Stomach smooth muscle (tissue), 2 donors: Measurements from ENCODE around the gene CDH4.

Experiments used
- H3K27ac ChIP-seq: one replicate; pipeline ENCODE4 v1.7.0; 2013; ENCODE audit warnings: mild to moderate bottlenecking, low read length, inconsistent platforms
- H3K27me3 ChIP-seq, 2 donors: one replicate each; pipeline ENCODE4 v1.7.0; 2013; ENCODE audit warnings: low read length in 2 of 2; ENCODE audit not compliant: insufficient read depth in 2 of 2, control insufficient read depth in 1 of 2
- H3K36me3 ChIP-seq, 2 donors: one replicate each; pipeline ENCODE4 v1.7.0; 2013; ENCODE audit warnings: low read length in 2 of 2; ENCODE audit not compliant: control insufficient read depth in 2 of 2, insufficient read depth in 2 of 2
- H3K4me1 ChIP-seq: one replicate; pipeline ENCODE4 v1.7.0; 2013; ENCODE audit warnings: low read length; ENCODE audit not compliant: control insufficient read depth, insufficient read depth
- H3K4me3 ChIP-seq, 2 donors: one replicate each; pipeline ENCODE4 v1.7.0; 2013; ENCODE audit warnings: low read length in 2 of 2
- H3K9ac ChIP-seq, 2 donors: one replicate each; pipeline ENCODE4 v1.7.0; 2013; ENCODE audit warnings: low read length in 2 of 2, mild to moderate bottlenecking in 1 of 2
- H3K9me3 ChIP-seq, 2 donors: one replicate each; pipeline ENCODE4 v1.7.0; 2013; ENCODE audit warnings: low read length in 2 of 2; ENCODE audit not compliant: control insufficient read depth in 2 of 2
- donor health status: healthy.
- donor health status: Pancreatic carcinoma.

Gene CDH4

GRCh38 chr20:61712688-61713087 is 460.6 kb downstream of the CDH4 start:
- Histone ChIP-seq H3K4me3 (no peak overlapping the region), H3K4me1 (no peaks in the 10 kb centered on the region), H3K27me3 (peaks cover 0 to 4% of the 10 kb centered on the region in 2 donors), H3K9me3 (peaks cover 0 to 9% of the 10 kb centered on the region in 2 donors), H3K36me3 (no peaks in the 10 kb centered on the region), H3K27ac (no peak overlapping the region), H3K9ac (no peak overlapping the region)

DNA sequence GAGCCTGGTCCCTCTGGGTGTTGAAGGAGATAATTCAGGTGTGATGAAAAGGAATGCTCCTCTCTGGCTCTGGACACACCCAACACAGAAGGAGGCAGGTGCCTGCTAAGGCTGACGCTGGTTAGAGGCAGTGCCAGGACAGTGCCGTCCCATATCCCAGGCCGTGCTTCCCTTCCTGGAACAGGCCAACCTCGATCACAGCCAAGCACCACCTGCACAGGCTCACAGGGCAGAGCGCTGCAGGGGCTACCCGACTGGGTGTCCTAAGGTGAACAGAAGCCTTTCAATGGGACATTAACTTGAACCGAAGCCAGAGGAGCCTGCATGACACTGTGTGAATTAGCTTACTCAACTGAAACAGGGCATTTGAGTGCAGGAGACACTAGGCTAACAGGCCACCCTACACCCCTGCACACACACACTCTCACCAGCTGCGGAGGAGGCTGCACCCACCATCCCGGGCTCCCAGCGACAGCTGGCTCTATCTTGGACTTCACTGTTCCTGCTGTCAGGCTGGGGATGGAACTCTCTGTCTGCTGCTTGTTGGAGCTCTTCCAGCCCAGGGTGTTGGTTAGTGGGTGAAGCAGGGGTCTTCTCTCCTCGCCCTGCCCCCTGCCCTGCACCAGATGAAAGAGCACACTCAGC is 466.4 kb downstream of the CDH4 start:
- no peak overlapping the region for H3K27ac ChIP-seq
- no peak overlapping the region for H3K9ac ChIP-seq

DNA sequence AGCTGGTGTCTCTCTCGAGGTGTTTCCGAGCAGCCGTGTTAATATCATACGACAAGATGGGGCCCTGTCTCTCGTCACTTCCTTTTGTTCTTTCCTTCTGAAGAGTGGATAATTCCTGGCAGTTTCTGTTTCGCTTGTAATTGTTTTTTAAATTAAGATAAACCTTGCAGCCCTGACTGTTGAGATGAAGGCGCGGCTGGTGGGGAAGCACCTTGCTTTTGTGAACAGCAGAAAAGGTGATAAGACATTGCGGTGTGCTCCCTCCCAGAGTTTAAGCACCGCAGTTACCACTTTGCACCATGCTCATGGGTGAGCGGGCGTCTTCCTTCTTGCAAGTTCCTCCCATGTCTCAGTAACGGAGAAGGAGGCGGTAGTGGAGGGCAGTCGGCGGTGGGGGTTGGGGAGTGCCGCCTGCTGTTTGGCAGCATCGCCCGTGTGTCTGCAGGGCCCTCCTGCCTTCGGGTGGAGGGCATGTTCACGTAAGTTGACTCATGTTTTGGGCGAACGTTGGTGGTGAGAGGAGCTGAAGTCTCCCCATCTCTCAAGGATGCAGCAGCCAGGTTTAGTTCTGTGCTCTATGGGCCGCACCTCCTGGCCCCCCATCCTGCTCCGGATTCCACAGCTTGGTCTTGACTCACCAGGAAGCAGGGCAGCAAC is 467.8 kb downstream of the CDH4 start:
- peaks cover 6 to 25% of the 10 kb centered on the region in 2 donors for H3K27me3 ChIP-seq
- H3K27ac ChIP-seq: no peak overlapping the region
- no peaks in the 10 kb centered on the region for H3K36me3 ChIP-seq
- peaks cover 0 to 9% of the 10 kb centered on the region in 2 donors for H3K9me3 ChIP-seq
- peak overlapping the region in 1 of 2 donors; percentile 52 for H3K4me3 ChIP-seq
- H3K4me1 ChIP-seq: no peaks in the 10 kb centered on the region
- H3K9ac ChIP-seq: no peak overlapping the region

More for the DNA sequence above, 466.4 kb downstream of the CDH4 start:
- peaks cover 6 to 25% of the 10 kb centered on the region in 2 donors for H3K27me3 ChIP-seq
- no peaks in the 10 kb centered on the region for H3K4me1 ChIP-seq
- peaks cover 0 to 9% of the 10 kb centered on the region in 2 donors for H3K9me3 ChIP-seq
- no peak overlapping the region for H3K4me3 ChIP-seq
- H3K36me3 ChIP-seq: no peaks in the 10 kb centered on the region

DNA sequence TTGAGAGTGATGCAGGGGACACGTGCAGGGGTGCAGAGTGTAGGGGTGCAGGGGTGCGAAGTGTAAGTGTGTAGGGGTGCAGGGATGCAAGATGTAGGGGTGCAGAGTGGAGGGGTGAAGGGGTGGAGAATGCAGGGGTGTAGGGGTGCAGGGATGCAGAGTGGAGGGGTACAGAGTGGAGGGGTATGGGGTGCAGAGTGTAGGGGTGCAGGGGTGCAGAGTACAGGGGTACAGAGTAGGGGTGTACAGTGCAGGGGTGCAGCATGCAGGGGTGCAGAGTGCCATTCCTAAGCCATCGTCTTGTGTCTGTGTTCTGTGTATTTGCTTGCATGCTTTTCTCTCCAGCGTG is 468.3 kb downstream of the CDH4 start:
- H3K27me3 ChIP-seq: peaks cover 6 to 25% of the 10 kb centered on the region in 2 donors
- H3K9me3 ChIP-seq: peaks cover 0 to 9% of the 10 kb centered on the region in 2 donors
- H3K4me1 ChIP-seq: no peaks in the 10 kb centered on the region
- no peak overlapping the region for H3K9ac ChIP-seq
- H3K36me3 ChIP-seq: no peaks in the 10 kb centered on the region
- H3K27ac ChIP-seq: no peak overlapping the region
- no peak overlapping the region for H3K4me3 ChIP-seq

DNA sequence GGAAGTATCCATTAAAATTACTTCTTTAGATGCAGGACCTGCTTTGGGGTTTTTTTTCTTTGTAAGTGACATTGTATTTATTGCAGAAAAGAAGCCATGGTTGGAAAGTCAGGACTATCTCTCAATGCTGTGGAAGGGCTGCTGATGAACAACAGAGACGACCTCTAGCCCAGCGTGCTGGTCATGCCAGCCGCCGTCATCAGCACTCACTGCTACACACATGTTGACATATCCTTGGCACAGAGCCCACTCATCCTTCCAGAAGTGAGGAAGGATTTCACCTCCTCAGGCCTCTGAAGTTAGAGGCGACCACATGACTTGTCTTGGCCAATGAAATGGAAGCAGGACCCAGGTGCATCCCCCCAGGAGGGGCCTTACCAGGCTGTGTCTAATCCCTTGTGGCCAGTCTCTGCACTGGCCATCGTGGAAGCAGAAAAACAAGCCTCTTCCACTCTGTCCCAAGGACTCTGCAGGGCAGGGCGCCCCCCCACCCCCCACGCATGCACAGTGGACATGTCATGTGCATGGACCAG is 470.2 kb downstream of the CDH4 start:
- H3K36me3 ChIP-seq: no peaks in the 10 kb centered on the region
- no peaks in the 10 kb centered on the region for H3K9me3 ChIP-seq
- no peak overlapping the region for H3K9ac ChIP-seq
- no peak overlapping the region for H3K4me3 ChIP-seq
- H3K4me1 ChIP-seq: no peaks in the 10 kb centered on the region
- peaks cover 6 to 29% of the 10 kb centered on the region in 2 donors for H3K27me3 ChIP-seq
- H3K27ac ChIP-seq: no peak overlapping the region

DNA sequence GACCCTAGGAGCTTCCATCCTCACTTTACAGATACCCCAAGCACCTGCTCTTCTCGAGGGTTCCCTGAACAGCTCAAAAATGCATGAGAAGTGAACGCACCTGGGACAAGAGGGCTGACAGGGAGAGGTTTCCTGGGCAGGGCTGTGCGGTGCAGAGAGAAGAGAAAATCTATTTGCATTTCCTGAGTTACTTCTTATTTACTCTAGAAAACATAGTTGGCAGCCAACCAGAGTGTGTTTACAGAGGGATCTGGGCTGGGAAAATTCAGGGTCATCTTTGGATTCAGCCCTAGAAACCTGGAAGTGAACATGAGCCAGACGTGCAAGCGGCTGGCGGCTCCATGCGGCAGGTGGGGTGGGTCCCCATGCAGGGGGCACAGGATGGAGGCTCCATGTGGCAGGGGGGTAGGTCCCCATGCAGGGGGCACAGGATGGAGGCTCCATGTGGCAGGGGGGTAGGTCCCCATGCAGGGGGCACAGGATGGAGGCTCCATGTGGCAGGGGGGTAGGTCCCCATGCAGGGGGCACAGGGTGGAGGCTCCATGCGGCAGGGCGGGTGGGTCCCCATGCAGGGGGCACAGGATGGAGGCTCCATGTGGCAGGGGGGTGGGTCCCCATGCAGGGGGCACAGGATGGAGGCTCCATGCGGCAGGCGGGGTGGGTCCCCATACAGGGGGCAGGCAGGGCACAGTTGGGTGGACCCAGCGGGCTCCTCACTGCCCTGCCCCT is 471.6 kb downstream of the CDH4 start:
- no peak overlapping the region for H3K27ac ChIP-seq
- no peaks in the 10 kb centered on the region for H3K9me3 ChIP-seq
- no peaks in the 10 kb centered on the region for H3K36me3 ChIP-seq
- H3K4me1 ChIP-seq: no peaks in the 10 kb centered on the region
- no peak overlapping the region for H3K4me3 ChIP-seq
- H3K27me3 ChIP-seq: peaks cover 6 to 21% of the 10 kb centered on the region in 2 donors
- H3K9ac ChIP-seq: no peak overlapping the region

DNA sequence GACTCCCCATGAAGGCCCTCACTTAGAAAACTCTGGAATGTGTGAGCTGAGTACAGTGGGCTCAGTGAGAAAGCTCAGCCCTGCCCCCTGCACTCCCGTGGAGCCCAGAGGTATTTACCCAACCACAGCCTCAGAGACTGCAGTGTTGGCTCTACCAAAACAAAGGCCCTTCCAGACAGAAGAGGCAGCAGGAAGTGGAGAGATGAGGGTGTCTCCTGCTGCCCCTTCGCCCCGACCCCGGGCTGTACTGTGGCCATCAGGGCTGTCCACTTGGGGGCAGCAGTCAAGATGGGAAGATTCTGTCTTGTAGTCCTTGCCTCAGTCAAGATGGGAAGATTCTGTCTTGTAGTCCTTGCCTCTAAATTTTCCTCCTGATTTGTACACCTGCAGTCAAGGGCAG is 472.3 kb downstream of the CDH4 start:
- Histone ChIP-seq H3K9me3 (no peaks in the 10 kb centered on the region), H3K4me3 (no peak overlapping the region), H3K36me3 (no peaks in the 10 kb centered on the region), H3K4me1 (no peaks in the 10 kb centered on the region), H3K27ac (no peak overlapping the region), H3K9ac (no peak overlapping the region), H3K27me3 (peaks cover 6 to 21% of the 10 kb centered on the region in 2 donors)

DNA sequence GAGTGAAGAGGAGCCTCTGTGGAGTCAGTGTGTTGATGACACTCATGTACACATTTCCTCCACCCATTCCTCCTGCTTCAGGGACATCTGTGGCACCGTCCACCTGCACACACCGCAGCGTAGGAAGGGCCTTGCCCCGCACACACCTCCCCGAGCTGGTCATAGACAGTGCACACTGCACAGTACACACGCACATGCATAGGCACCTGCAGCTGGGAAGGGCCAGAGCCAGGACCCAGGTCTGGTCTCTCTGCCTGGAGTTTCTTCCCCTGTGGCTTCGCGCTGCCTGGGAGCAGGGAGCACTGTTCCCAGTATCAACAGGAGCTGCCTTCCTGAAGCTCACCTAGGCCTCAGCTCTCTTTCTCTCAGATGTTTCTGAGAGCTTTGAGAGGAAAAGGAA is 473.1 kb downstream of the CDH4 start:
- H3K4me3 ChIP-seq: no peak overlapping the region
- peaks cover 0 to 17% of the 10 kb centered on the region in 2 donors for H3K27me3 ChIP-seq
- no peaks in the 10 kb centered on the region for H3K4me1 ChIP-seq

GRCh38 chr20:61725966-61726365 is 473.9 kb downstream of the CDH4 start:
- Histone ChIP-seq H3K9ac (no peak overlapping the region), H3K27ac (no peak overlapping the region), H3K27me3 (peaks cover 0 to 14% of the 10 kb centered on the region in 2 donors), H3K9me3 (no peaks in the 10 kb centered on the region), H3K4me1 (no peaks in the 10 kb centered on the region), H3K4me3 (no peak overlapping the region), H3K36me3 (no peaks in the 10 kb centered on the region)

More for the DNA sequence above, 473.1 kb downstream of the CDH4 start:
- no peak overlapping the region for H3K27ac ChIP-seq
- H3K36me3 ChIP-seq: no peaks in the 10 kb centered on the region
- no peak overlapping the region for H3K9ac ChIP-seq
- H3K9me3 ChIP-seq: no peaks in the 10 kb centered on the region

- no peaks in the 10 kb centered on the region for H3K36me3 ChIP-seq
- no peak overlapping the region for H3K9ac ChIP-seq
- no peaks in the 10 kb centered on the region for H3K9me3 ChIP-seq
- no peak overlapping the region for H3K4me3 ChIP-seq
- H3K27ac ChIP-seq: no peak overlapping the region
- peaks cover 0 to 11% of the 10 kb centered on the region in 2 donors for H3K27me3 ChIP-seq
- no peaks in the 10 kb centered on the region for H3K4me1 ChIP-seq
Measured at GRCh38 chr20:61726979-61727378, 474.9 kb downstream of the CDH4 start.
